ENCODE measurements around the gene ITPR1.

- no peak for TF ChIP-seq CTCF (IDR thresholded peaks at IDR 0.05)
- no peak for TF ChIP-seq POLR2A (IDR thresholded peaks at IDR 0.05)
Measured at GRCh38 chr3:4561661-4562060, 68.5 kb downstream of the ITPR1 start.
